HEK293T (cell line): ENCODE data around the gene C1orf87.

Experiments
- BHLHE40 ChIP-seq: fragments of 450-650 bp; IDR thresholded peaks from 2 replicates; pipeline ENCODE4 v1.6.1; 2016; ENCODE audit warnings: mild to moderate bottlenecking, moderate library complexity, borderline replicate concordance
- FOXA1 ChIP-seq: fragments of 450-650 bp; IDR thresholded peaks from 2 replicates; pipeline ENCODE4 v1.6.1; 2016; ENCODE audit warnings: mild to moderate bottlenecking
- FOXK2 ChIP-seq: fragments of 450-650 bp; IDR thresholded peaks from 2 replicates; pipeline ENCODE4 v1.6.1; 2016; ENCODE audit warnings: mild to moderate bottlenecking
- SP1 ChIP-seq: fragments of 450-650 bp; IDR thresholded peaks from 2 replicates; pipeline ENCODE4 v1.6.1; 2017

DNA sequence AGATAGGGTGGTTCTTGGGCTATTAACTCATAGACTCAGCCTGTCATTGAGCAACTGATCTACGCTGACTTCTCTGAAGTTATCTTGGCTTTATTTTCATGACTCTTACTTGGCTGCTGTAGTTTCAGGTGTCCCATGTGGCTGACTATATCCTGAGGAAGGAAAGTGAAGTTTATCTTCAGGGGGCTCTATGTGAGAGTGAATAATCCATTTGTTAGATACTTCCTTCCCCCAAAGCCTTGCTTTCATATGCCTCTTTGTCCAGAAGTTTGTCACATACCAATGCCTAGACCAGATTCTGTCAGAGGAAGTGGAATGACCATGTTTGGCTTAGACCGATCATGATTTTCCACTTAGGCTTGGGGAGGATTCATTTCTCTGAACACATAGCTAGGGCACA is 27.9 kb upstream of the C1orf87 start:
- TF ChIP-seq FOXK2 (no peak), FOXA1 (no peak), BHLHE40 (no peak), SP1 (no peak)
